Fibroblast of lung (primary cell): ENCODE measurements around the gene CPTP. TPM values are rescaled to one million over a fixed set of nuclear protein-coding genes. Genes with fewer than 3 reads are reported as not detected.

Source experiments
- DNase-seq, 2 donors: peaks; one replicate each; pipeline versions ENCODE4 v3.0.0 to v3.0.0-alpha.2; 2010; ENCODE audit warnings: low read depth in 2 of 2
- H2AFZ ChIP-seq: 2 replicates; pipeline ENCODE4 v1.5.1; 2012; ENCODE audit warnings: low read length, control low read depth, inconsistent platforms
- H3K27ac ChIP-seq: 2 replicates; pipeline ENCODE4 v1.5.1; 2011; ENCODE audit warnings: low read length, control low read depth; ENCODE audit not compliant: insufficient read depth
- H3K27me3 ChIP-seq: 2 replicates; pipeline ENCODE4 v1.5.1; 2011; ENCODE audit warnings: mild to moderate bottlenecking, low read length; ENCODE audit not compliant: control insufficient read depth, insufficient read depth
- H3K36me3 ChIP-seq: 2 replicates; pipeline ENCODE4 v1.5.1; 2011; ENCODE audit warnings: low read length; ENCODE audit not compliant: control insufficient read depth, insufficient read depth
- H3K4me1 ChIP-seq: 2 replicates; pipeline ENCODE4 v1.5.1; 2011; ENCODE audit warnings: low read length; ENCODE audit not compliant: control insufficient read depth, insufficient read depth; ENCODE audit errors: extremely low read depth
- H3K4me2 ChIP-seq: 2 replicates; pipeline ENCODE4 v1.5.1; 2011; ENCODE audit warnings: low read length, control low read depth; ENCODE audit not compliant: insufficient read depth; ENCODE audit errors: extremely low read depth
- H3K4me3 ChIP-seq, 4 experiments: fragments of 200-600 bp in 1 of 4; sonication (generic) in 1 of 4; replicated peaks in 1 of 4; 2 replicates each; pipeline ENCODE4 v1.5.1; 2011 to 2016; ENCODE audit warnings: low read length in 4 of 4, low read depth in 3 of 4, mild to moderate bottlenecking in 3 of 4, control low read depth in 2 of 4, inconsistent platforms in 1 of 4, mixed read lengths in 1 of 4; ENCODE audit not compliant: insufficient read depth in 1 of 4; ENCODE audit errors: control extremely low read depth in 1 of 4
- H3K79me2 ChIP-seq: 2 replicates; pipeline ENCODE4 v1.5.1; 2012; ENCODE audit warnings: mild to moderate bottlenecking, low read length, inconsistent platforms; ENCODE audit not compliant: control insufficient read depth, insufficient read depth
- H3K9ac ChIP-seq: 2 replicates; pipeline ENCODE4 v1.5.1; 2011; ENCODE audit warnings: mild to moderate bottlenecking, low read length, control low read depth; ENCODE audit not compliant: insufficient read depth
- H3K9me3 ChIP-seq: 2 replicates; pipeline ENCODE4 v1.5.1; 2012; ENCODE audit warnings: low read depth, low read length; ENCODE audit not compliant: control insufficient read depth, insufficient read depth
- H4K20me1 ChIP-seq: 2 replicates; pipeline ENCODE4 v1.5.1; 2011; ENCODE audit warnings: low read length; ENCODE audit not compliant: control insufficient read depth, insufficient read depth; ENCODE audit errors: extremely low read depth
- EZH2 ChIP-seq: IDR thresholded peaks from 2 replicates; pipeline ENCODE4 v1.5.1; 2012; ENCODE audit warnings: low read length, control low read depth, mild to moderate bottlenecking; ENCODE audit errors: missing control alignments
- polyA plus RNA-seq, 2 donors: library from polyadenylated mRNA; depleted of rRNA in 1 of 2; stranded (reverse) in 1 of 2; unstranded in 1 of 2; fragments of >200 nt; gene quantifications; 2 replicates each; pipeline ENCODE4 v1.2.1, GENCODE V29; 2011 to 2012; ENCODE audit warnings: missing spikeins in 1 of 2
- total RNA-seq: library from RNA; depleted of rRNA; stranded (reverse); fragments of >200 nt; gene quantifications from 2 replicates; pipeline ENCODE4 v1.2.1, GENCODE V29; 2014
- TF ChIP-seq, protein P1 (sequence below), 2 donors: IDR thresholded peaks in 1 of 2; conservative IDR thresholded peaks in 1 of 2; 1 replicate in 1 of 2; 2 replicates in 1 of 2; pipeline ENCODE4 v1.5.1; 2011 to 2012; ENCODE audit warnings: low read length in 2 of 2, control low read depth in 1 of 2, inconsistent platforms in 1 of 2, low read depth in 1 of 2, mild to moderate bottlenecking in 1 of 2

CPTP gene
- total and polyA plus RNA-seq, 2 donors (not counting 1 experiment from before 2014, with no cell fraction given), result 6.0 to 10.1 TPM

DNA sequence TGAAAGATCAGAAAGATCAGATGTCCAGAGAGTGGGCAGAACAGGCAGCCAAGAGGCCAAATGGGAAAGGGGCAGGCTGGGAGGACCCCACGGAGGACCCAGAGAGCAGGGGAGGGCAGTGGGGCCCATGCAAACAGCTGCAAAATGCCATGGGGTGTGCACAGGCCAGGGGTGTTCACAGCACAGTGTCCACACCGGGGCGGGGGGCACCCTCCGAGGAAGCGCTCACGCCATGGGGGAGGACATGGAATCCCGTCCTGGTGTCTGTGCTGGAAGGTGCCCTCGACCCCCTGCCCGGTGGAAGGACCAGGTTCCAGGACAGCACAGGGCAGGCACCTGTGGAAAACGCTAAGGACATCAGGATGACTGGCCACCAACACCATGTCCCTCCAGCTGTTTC is 1.6 kb upstream of the CPTP start:
- Histone ChIP-seq H3K79me2 (peaks cover 64% of the 10 kb centered on the region), H3K4me3 (peak overlapping the region in 1 of 4 experiments; percentile 32), H3K4me2 (peak overlapping the region; percentile 59), H3K4me1 (peaks cover 26% of the 10 kb centered on the region), H2AFZ (no peak overlapping the region), H3K27me3 (no peaks in the 10 kb centered on the region), H3K9me3 (no peaks in the 10 kb centered on the region), H3K36me3 (peaks cover 17% of the 10 kb centered on the region), H3K27ac (no peak overlapping the region), H4K20me1 (no peaks in the 10 kb centered on the region), H3K9ac (no peak overlapping the region)
- DNase-seq, result no peak
- TF ChIP-seq, protein P1, sequence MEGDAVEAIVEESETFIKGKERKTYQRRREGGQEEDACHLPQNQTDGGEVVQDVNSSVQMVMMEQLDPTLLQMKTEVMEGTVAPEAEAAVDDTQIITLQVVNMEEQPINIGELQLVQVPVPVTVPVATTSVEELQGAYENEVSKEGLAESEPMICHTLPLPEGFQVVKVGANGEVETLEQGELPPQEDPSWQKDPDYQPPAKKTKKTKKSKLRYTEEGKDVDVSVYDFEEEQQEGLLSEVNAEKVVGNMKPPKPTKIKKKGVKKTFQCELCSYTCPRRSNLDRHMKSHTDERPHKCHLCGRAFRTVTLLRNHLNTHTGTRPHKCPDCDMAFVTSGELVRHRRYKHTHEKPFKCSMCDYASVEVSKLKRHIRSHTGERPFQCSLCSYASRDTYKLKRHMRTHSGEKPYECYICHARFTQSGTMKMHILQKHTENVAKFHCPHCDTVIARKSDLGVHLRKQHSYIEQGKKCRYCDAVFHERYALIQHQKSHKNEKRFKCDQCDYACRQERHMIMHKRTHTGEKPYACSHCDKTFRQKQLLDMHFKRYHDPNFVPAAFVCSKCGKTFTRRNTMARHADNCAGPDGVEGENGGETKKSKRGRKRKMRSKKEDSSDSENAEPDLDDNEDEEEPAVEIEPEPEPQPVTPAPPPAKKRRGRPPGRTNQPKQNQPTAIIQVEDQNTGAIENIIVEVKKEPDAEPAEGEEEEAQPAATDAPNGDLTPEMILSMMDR (conservative IDR thresholded peaks at IDR 0.05 in 1 of 2, IDR thresholded peaks at IDR 0.05 in 1 of 2; ENCODE audit: low read depth in 1 of 2, low read length in 2 of 2), result no peak
- no peak for TF ChIP-seq EZH2

DNA sequence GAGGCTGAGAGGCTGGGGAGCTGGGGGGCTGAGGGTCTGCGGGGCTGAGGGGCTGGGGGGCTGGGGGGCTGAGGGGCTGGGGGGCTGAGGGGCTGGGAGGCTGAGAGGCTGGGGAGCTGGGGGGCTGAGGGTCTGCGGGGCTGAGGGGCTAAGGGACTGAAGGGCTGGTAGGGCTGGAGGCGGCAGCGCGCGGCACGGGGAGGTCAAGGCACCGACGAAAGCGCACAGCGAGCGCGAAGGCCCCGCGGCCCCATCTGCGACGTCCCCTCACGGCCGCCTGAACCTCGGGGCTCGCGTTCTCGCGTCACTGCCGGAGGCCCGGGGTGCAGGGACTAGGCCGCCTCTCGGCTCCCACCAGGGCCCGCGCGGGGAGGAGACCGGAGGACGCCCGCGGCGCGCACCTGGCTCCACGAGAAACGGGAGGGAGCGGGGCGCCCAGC is 498 bp upstream of the CPTP start:
- Histone ChIP-seq H3K27me3 (no peaks in the 10 kb centered on the region), H3K4me2 (peak overlapping the region; percentile 35), H3K4me3 (peak overlapping the region; percentile 53 to 85 (median 84)), H4K20me1 (no peaks in the 10 kb centered on the region), H2AFZ (no peak overlapping the region), H3K4me1 (peaks cover 19% of the 10 kb centered on the region), H3K36me3 (peaks cover 15% of the 10 kb centered on the region), H3K9ac (peak overlapping the region; percentile 96), H3K79me2 (peaks cover 61% of the 10 kb centered on the region), H3K9me3 (no peaks in the 10 kb centered on the region), H3K27ac (peak overlapping the region; percentile 92)
- no peak for DNase-seq
- no peak for TF ChIP-seq EZH2
- TF ChIP-seq, protein P1 (conservative IDR thresholded peaks at IDR 0.05 in 1 of 2, IDR thresholded peaks at IDR 0.05 in 1 of 2; ENCODE audit: low read depth in 1 of 2, low read length in 2 of 2), result no peak

DNA sequence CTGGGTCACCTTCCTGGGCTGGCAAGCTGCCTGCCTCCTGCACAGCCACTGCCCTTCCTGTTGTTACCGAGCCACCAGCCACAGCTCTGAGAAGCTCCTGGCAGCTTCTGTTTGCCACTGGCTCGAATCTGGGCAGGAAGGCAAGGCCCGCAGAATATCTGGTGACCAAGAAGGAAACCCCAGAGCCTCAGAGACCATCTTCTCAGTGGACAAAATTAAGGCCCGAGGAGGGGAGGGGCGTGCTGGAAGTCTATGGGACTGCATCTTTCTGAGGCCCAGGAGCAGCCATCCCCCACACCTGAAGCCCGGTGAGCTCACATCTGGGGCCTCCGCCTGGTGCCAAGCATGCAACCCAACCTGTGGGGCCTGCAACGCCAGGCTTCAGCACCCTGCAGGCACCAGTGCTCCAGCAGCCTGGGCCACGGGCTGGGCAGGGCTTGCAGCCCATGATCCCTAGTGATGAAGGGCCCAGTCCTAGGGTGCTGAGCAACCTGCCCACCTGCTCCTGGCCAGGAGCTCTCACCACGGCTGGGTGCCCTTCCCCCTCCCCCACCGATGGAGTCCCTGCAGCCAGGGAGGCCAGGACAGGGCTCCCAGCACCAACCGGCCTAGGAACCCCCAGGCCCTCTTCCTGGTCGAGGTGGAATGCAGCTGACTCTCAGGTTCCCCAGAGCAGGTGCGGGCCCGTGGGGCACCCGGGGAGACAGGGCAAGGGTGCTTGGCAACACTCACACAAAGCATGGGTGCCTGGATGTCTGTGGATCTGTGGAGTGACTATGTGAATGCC is 879 bp downstream of the CPTP start:
- H3K4me2 ChIP-seq, result peak overlapping the region; percentile 92
- no peaks in the 10 kb centered on the region for H3K9me3 ChIP-seq
- no peaks in the 10 kb centered on the region for H3K27me3 ChIP-seq
- peak overlapping the region; percentile 78 for H3K9ac ChIP-seq
- no peaks in the 10 kb centered on the region for H4K20me1 ChIP-seq
- no peak for DNase-seq
- peak overlapping the region; percentile 68 to 86 (median 80) for H3K4me3 ChIP-seq
- TF ChIP-seq EZH2, result no peak
- TF ChIP-seq, protein P1 (conservative IDR thresholded peaks at IDR 0.05 in 1 of 2, IDR thresholded peaks at IDR 0.05 in 1 of 2; ENCODE audit: low read depth in 1 of 2, low read length in 2 of 2), result no peak
- peaks cover 19% of the 10 kb centered on the region for H3K4me1 ChIP-seq
- peak overlapping the region; percentile 70 for H3K27ac ChIP-seq
- H3K36me3 ChIP-seq, result peaks cover 10% of the 10 kb centered on the region
- H3K79me2 ChIP-seq, result peaks cover 47% of the 10 kb centered on the region
- H2AFZ ChIP-seq, result no peak overlapping the region
